PC-9 (cell line): Measurements from ENCODE around the gene PMEL.

Experiments
- EZH2 ChIP-seq: fragments of 200-600 bp; sonication (generic); IDR thresholded peaks from 2 replicates; pipeline ENCODE4 v1.8.0; 2017; ENCODE audit warnings: antibody characterized with exemption, low read depth
- TF ChIP-seq, protein P1 (sequence below): fragments of 200-600 bp; sonication (generic); conservative IDR thresholded peaks from 2 replicates; pipeline ENCODE4 v1.6.1; 2017; ENCODE audit warnings: mixed run types, antibody characterized with exemption, mild to moderate bottlenecking, moderate library complexity

GRCh38 chr12:55972911-55973598, 7.2 kb upstream of the PMEL start:
- no peak for TF ChIP-seq EZH2
- TF ChIP-seq, protein P1, sequence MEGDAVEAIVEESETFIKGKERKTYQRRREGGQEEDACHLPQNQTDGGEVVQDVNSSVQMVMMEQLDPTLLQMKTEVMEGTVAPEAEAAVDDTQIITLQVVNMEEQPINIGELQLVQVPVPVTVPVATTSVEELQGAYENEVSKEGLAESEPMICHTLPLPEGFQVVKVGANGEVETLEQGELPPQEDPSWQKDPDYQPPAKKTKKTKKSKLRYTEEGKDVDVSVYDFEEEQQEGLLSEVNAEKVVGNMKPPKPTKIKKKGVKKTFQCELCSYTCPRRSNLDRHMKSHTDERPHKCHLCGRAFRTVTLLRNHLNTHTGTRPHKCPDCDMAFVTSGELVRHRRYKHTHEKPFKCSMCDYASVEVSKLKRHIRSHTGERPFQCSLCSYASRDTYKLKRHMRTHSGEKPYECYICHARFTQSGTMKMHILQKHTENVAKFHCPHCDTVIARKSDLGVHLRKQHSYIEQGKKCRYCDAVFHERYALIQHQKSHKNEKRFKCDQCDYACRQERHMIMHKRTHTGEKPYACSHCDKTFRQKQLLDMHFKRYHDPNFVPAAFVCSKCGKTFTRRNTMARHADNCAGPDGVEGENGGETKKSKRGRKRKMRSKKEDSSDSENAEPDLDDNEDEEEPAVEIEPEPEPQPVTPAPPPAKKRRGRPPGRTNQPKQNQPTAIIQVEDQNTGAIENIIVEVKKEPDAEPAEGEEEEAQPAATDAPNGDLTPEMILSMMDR = no peak
